ENCODE data around the gene IL23A.

IL23A gene

DNA sequence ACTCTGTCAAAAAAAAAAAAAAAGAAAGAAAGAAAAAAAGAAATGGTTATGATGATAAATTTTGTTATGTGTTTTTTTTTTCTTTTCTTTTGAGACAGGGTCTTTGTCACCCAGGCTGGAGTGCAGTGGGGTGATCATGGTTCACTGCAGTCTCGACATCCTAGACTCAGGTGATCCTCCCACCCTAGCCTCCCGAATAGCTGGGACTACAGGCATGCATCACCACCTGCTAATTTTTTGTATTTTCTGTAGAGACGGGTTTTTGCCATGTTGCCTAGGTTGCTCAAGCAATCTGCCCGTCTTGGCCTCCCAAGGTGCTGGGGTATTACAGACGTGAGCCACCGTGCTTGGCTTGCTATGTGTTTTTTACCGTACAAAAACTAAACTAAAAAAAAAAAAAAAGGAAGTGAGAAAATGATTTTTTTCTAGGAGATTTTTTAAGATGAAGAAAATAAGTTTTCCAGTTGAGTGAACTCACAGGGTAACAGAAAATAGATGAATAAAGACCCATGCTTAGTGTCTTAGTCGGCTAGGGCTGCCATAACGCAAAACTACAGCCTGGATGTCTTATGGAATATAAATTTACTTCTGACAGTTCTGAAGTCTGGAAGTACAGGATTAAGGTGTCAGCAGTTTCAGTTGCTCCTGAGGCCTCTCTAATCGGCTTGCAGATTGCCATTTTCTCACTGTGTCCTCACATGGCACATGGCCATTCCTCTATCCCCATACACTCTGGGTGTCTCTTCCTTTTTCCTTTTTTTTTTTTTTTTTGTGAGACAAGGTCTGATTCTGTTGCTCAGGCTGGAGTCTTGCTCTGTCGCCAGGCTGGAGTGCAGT lies 37.1 kb downstream of the IL23A start:
- H3K9me3 ChIP-seq (ENCODE audit: severe bottlenecking) = no peaks in the 10 kb centered on the region
- no peaks in the 10 kb centered on the region for H3K36me3 ChIP-seq
- peak overlapping the region; percentile 21 for H3K4me3 ChIP-seq (ENCODE audit: low read depth, low read length)
- H3K27ac ChIP-seq = peak overlapping the region; percentile 44
- TF ChIP-seq, protein P1, sequence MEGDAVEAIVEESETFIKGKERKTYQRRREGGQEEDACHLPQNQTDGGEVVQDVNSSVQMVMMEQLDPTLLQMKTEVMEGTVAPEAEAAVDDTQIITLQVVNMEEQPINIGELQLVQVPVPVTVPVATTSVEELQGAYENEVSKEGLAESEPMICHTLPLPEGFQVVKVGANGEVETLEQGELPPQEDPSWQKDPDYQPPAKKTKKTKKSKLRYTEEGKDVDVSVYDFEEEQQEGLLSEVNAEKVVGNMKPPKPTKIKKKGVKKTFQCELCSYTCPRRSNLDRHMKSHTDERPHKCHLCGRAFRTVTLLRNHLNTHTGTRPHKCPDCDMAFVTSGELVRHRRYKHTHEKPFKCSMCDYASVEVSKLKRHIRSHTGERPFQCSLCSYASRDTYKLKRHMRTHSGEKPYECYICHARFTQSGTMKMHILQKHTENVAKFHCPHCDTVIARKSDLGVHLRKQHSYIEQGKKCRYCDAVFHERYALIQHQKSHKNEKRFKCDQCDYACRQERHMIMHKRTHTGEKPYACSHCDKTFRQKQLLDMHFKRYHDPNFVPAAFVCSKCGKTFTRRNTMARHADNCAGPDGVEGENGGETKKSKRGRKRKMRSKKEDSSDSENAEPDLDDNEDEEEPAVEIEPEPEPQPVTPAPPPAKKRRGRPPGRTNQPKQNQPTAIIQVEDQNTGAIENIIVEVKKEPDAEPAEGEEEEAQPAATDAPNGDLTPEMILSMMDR (IDR thresholded peaks at IDR 0.05; ENCODE audit: low read depth, low read length) = no peak
- peak; percentile 75 for DNase-seq
- H3K27me3 ChIP-seq (ENCODE audit: insufficient read depth, low read depth, severe bottlenecking) = no peaks in the 10 kb centered on the region

DNA sequence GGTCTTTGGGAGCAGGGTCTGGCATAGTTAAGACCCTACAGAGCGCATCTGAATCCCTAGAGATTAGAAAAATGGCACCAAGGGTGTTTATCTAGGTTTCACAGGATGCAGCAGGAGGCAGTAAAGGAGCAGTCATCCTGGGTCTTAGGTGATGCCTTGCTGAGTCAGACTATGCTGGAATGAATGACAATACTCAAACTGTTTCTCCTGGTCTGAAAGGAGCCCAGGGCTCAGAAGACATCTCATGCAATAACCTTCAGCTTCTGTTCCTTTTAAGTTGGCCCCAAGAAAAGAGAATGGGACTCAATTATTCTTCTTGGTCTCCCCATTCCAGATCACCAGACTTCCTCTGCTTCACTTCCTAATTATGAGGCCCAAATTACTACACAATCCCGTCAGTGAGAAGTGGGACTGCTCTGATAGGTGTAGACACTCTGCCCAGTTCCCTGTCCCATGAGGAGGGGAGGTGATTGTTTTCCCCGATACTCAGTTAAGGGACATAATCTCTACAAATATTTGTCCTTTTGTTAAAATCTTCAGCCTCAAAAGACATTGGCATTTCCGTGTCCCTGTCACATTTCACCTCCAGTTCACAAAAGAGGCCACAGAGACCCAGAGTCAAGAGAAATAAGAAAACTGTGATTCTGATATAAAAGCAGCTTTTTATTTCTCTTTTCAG lies 38.8 kb downstream of the IL23A start:
- TF ChIP-seq, protein P1 (IDR thresholded peaks at IDR 0.05; ENCODE audit: low read depth, low read length) = peak; percentile 52; the same call in 1 of the 2 replicates
- no peaks in the 10 kb centered on the region for H3K36me3 ChIP-seq
- no peak overlapping the region for H3K4me3 ChIP-seq (ENCODE audit: low read depth, low read length)
- DNase-seq = no peak
- no peak overlapping the region for H3K27ac ChIP-seq
- no peaks in the 10 kb centered on the region for H3K9me3 ChIP-seq (ENCODE audit: severe bottlenecking)
- no peaks in the 10 kb centered on the region for H3K27me3 ChIP-seq (ENCODE audit: insufficient read depth, low read depth, severe bottlenecking)

DNA sequence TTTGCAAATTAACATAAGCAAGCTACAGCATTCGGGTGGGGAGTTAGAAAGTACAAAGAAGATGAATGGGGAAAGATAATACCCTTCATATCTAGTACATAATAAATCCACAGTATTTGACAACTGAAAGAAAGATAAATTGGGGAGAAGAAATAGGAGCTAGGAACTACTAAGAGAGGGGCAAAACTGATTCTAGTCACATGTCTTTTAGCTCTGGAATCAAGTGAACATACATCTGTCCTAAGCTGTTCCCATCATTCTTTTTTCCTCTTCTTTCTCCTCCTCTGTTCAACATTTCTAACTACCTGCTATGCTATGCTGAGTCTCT lies 39.3 kb downstream of the IL23A start:
- TF ChIP-seq, protein P1 (IDR thresholded peaks at IDR 0.05; ENCODE audit: low read depth, low read length) = no peak
- no peak for DNase-seq
- Histone ChIP-seq H3K27me3 (ENCODE audit: insufficient read depth, low read depth, severe bottlenecking) (no peaks in the 10 kb centered on the region), H3K9me3 (ENCODE audit: severe bottlenecking) (no peaks in the 10 kb centered on the region), H3K36me3 (no peaks in the 10 kb centered on the region), H3K27ac (no peak overlapping the region), H3K4me3 (ENCODE audit: low read depth, low read length) (no peak overlapping the region)

DNA sequence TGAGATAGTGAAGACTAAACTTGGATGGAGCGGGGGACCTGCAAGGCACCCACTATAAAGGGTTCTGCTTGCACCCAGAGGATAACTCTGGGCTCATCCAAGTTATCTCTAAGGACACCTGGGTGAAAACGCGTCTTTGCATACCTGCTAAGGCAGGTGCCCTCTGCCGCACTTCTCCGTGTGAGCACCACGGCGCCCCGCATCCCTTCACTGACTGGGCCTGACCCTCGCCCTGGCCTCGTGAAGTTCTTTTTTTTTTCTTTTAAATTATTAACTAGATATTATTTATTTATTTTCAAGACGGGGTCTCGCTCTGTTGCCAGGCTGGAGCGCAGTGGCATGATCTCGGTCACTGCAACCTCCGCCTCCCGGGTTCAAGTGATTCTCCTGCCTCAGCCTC lies 43.9 kb downstream of the IL23A start:
- Histone ChIP-seq H3K27me3 (ENCODE audit: insufficient read depth, low read depth, severe bottlenecking) (no peaks in the 10 kb centered on the region), H3K4me3 (ENCODE audit: low read depth, low read length) (no peak overlapping the region), H3K36me3 (no peaks in the 10 kb centered on the region), H3K9me3 (ENCODE audit: severe bottlenecking) (no peaks in the 10 kb centered on the region), H3K27ac (no peak overlapping the region)
- TF ChIP-seq, protein P1 (IDR thresholded peaks at IDR 0.05; ENCODE audit: low read depth, low read length) = no peak
- DNase-seq = no peak

DNA sequence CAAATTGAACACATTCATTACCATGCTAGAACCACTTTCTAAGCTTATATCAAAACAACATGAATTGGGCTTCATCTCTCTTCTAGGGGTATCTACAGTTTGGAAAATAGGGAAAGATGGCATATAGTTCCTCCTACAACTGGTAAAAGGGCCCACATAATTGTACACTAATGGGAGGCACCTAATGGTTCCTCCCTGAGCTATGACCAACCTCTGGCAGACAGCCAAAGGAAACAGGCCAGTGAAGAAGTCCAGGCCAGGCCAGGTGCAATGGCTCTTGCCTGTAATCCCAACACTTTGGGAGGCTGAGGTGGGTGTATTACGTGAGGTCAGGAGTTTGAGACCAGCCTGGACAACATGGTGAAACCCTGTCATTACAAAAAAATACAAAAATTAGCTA lies 47.2 kb downstream of the IL23A start:
- no peaks in the 10 kb centered on the region for H3K36me3 ChIP-seq
- no peaks in the 10 kb centered on the region for H3K9me3 ChIP-seq (ENCODE audit: severe bottlenecking)
- H3K4me3 ChIP-seq (ENCODE audit: low read depth, low read length) = no peak overlapping the region
- TF ChIP-seq, protein P1 (IDR thresholded peaks at IDR 0.05; ENCODE audit: low read depth, low read length) = no peak
- DNase-seq = no peak
- no peak overlapping the region for H3K27ac ChIP-seq
- no peaks in the 10 kb centered on the region for H3K27me3 ChIP-seq (ENCODE audit: insufficient read depth, low read depth, severe bottlenecking)
